OCI-LY3 (cell line): ENCODE results near the gene HCFC1R1.

Experiments
- H2AFZ ChIP-seq: fragments of 200-600, 300-600 bp; shearing (Covaris generic); 2 replicates; pipeline ENCODE4 v1.6.0; 2014; ENCODE audit warnings: antibody characterized with exemption, low read depth, low read length
- H3K27ac ChIP-seq: fragments of 200-600, 300-600 bp; sonication (generic); 2 replicates; pipeline ENCODE4 v1.5.1; 2014; ENCODE audit warnings: mild to moderate bottlenecking, low read length, moderate library complexity, mixed read lengths
- H3K27me3 ChIP-seq: fragments of 200-600, 300-600 bp; sonication (generic); 2 replicates; pipeline ENCODE4 v1.6.1; 2014; ENCODE audit warnings: low read depth, low read length, mixed read lengths
- H3K36me3 ChIP-seq: fragments of 200-600, 300-600 bp; sonication (generic); replicated peaks from 2 replicates; pipeline ENCODE3; 2014; ENCODE audit warnings: low read depth, low read length, mixed read lengths
- H3K4me1 ChIP-seq: fragments of 300-600, 200-600 bp; sonication (generic); 2 replicates; pipeline ENCODE4 v1.6.1; 2014; ENCODE audit warnings: low read length, mixed read lengths
- H3K4me2 ChIP-seq: fragments of 200-600, 300-600 bp; sonication (generic); 2 replicates; pipeline ENCODE4 v1.6.1; 2014; ENCODE audit warnings: low read length, mixed read lengths
- H3K4me3 ChIP-seq: fragments of 300-600, 200-600 bp; sonication (generic); 2 replicates; pipeline ENCODE4 v1.5.1; 2014; ENCODE audit warnings: antibody characterized with exemption, mild to moderate bottlenecking, low read length, moderate library complexity
- H3K79me2 ChIP-seq: fragments of 300-600, 200-600 bp; shearing (Covaris generic); 2 replicates; pipeline ENCODE4 v1.6.1; 2014; ENCODE audit warnings: mild to moderate bottlenecking, low read length, mixed read lengths
- H3K9ac ChIP-seq: fragments of 300-600, 200-600 bp; shearing (Covaris generic); 2 replicates; pipeline ENCODE4 v1.6.0; 2014; ENCODE audit warnings: mild to moderate bottlenecking, low read length, moderate library complexity
- H3K9me3 ChIP-seq: fragments of 200-600, 300-600 bp; shearing (Covaris generic); 2 replicates; pipeline ENCODE4 v1.6.1; 2014; ENCODE audit warnings: low read length, mixed read lengths; ENCODE audit not compliant: insufficient read depth
- H4K20me1 ChIP-seq: fragments of 200-600, 300-600 bp; sonication (generic); 2 replicates; pipeline ENCODE4 v1.6.1; 2016; ENCODE audit warnings: low read length, mixed read lengths; ENCODE audit not compliant: insufficient read depth
- EZH2phosphoT487 ChIP-seq: fragments of 200-600 bp; shearing (Covaris generic); IDR thresholded peaks from 2 replicates; pipeline ENCODE4 v1.6.1; 2018; ENCODE audit warnings: antibody characterized with exemption, mixed run types, low read depth
- TF ChIP-seq, protein P1 (sequence below): fragments of 200-600, 300-600 bp; sonication (generic); IDR thresholded peaks from 2 replicates; pipeline ENCODE4 v1.5.1; 2014; ENCODE audit warnings: antibody characterized with exemption, low read length, low read depth

Gene HCFC1R1

DNA sequence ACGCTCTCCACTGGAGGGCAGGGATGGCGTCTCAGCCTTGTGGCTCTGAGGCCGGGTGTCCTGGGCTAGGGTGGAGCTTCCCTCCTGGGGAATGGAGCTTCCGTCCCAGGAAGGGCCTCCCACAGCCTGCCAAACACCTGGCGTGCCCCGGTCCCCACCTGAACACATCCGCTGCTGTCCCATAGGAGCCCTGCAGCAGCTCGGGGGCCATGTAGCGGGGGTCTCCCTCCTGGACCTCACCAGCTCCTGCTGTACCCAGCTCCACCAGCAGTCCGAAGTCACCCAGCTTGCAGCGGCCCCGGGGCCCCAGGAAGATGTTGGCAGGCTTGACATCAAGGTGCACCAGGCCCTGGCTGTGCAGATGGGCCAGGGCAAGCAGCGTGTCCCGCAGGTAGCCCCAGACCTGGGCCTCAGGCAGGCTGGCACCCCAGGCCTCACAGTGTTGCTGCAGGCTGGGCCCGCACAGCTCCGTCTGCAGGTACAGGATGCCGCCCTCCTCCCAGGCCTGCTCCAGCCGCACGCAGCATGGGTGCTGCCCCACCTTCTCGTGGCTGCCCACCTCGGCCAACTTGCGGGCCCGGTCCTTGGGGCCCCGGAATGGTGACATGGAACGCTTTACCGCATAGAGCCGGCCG is 48.5 kb downstream of the HCFC1R1 start:
- H3K9ac ChIP-seq, result no peak overlapping the region

DNA sequence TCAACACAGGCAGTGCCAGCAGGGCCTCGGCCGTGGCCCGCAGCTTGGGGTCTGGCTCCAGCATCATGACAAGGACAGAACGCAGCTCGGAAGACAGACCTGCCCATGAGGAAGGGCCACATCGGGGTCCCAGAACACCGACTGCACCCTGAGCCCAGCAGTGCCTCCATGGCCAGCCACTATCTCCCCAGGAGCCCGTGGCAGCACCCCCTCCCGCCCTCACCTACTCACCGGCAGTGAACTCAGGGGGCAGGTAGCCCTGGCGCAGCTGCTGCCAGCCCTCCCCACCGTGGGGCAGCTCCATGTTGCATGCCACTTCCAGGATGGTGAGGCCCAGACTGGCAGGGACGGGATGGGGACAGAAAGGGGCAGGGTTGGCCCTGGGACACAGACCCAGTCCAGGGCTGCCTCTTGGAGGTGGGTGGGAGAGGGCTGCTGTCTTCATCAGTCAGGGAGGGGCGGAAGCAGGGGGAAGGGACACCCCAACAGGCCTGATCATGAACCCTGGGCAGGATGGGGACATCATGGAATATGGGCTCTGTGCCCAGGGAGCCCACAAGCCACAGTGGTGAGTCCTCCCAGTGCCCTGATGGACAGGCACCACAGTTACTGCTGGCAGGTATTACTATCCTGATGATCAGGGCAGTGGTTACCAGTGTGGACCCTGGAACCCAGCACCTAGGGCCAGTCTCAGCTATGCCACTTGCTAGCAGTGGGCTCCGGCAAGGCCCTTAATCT is 49.3 kb downstream of the HCFC1R1 start:
- Histone ChIP-seq H3K27ac (no peak overlapping the region), H3K4me3 (no peak overlapping the region)

More for the DNA sequence above, 48.5 kb downstream of the HCFC1R1 start:
- no peaks in the 10 kb centered on the region for H3K9me3 ChIP-seq
- no peaks in the 10 kb centered on the region for H3K27me3 ChIP-seq
- H3K4me1 ChIP-seq, result peaks cover 10% of the 10 kb centered on the region; the same call in 1 of the 2 replicates
- H3K79me2 ChIP-seq, result peaks cover 47% of the 10 kb centered on the region
- H4K20me1 ChIP-seq, result peaks cover 27% of the 10 kb centered on the region
- no peak overlapping the region for H3K4me2 ChIP-seq
- H3K4me3 ChIP-seq, result no peak overlapping the region
- peaks cover 47% of the 10 kb centered on the region for H3K36me3 ChIP-seq
- no peak for TF ChIP-seq EZH2phosphoT487
- TF ChIP-seq, protein P1, sequence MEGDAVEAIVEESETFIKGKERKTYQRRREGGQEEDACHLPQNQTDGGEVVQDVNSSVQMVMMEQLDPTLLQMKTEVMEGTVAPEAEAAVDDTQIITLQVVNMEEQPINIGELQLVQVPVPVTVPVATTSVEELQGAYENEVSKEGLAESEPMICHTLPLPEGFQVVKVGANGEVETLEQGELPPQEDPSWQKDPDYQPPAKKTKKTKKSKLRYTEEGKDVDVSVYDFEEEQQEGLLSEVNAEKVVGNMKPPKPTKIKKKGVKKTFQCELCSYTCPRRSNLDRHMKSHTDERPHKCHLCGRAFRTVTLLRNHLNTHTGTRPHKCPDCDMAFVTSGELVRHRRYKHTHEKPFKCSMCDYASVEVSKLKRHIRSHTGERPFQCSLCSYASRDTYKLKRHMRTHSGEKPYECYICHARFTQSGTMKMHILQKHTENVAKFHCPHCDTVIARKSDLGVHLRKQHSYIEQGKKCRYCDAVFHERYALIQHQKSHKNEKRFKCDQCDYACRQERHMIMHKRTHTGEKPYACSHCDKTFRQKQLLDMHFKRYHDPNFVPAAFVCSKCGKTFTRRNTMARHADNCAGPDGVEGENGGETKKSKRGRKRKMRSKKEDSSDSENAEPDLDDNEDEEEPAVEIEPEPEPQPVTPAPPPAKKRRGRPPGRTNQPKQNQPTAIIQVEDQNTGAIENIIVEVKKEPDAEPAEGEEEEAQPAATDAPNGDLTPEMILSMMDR, result no peak
- no peak overlapping the region for H3K27ac ChIP-seq
- no peak overlapping the region for H2AFZ ChIP-seq

DNA sequence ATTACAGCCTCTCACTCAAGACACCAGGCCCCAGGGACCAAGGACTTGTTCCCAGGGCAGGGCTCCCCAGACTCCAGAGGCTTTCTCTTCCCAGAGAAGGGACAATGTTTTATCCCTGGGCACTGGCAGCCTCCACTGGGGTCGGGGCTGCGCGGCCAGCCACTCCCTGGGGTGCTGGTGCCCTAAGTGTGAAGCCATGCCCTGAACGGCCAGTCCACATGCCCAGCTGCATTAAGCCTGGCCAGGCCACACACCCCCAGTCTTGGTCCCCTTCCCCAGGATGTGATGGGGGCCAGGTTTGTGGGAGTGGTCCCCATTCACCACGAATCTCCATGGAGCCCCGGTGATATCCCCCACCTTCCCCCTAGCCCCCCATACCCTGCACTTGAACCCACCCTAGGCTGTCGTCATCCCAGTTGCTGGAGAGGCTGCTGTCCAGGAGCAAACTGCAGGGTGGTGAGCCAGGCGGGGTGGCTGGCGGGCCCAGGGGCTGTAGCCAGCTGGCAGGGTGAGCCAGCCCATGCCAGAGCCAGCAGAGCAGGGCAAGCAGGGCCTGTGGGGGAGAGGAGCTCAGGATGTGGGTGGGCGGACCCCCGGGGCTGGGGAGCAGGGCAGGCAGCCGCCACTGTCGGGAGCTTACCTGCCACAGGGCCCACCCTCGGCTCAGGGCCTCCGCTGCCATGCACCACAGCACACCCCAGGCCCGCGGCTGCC is 50.0 kb downstream of the HCFC1R1 start:
- Histone ChIP-seq H3K27me3 (no peaks in the 10 kb centered on the region), H2AFZ (no peak overlapping the region), H3K9me3 (no peaks in the 10 kb centered on the region), H3K4me1 (peaks cover 10% of the 10 kb centered on the region; the same call in 1 of the 2 replicates), H3K36me3 (peaks cover 47% of the 10 kb centered on the region), H3K4me2 (no peak overlapping the region), H3K4me3 (no peak overlapping the region), H3K27ac (no peak overlapping the region), H3K9ac (no peak overlapping the region), H3K79me2 (peaks cover 41% of the 10 kb centered on the region), H4K20me1 (peaks cover 29% of the 10 kb centered on the region)
- TF ChIP-seq, protein P1, result no peak
- no peak for TF ChIP-seq EZH2phosphoT487

More for the DNA sequence above, 49.3 kb downstream of the HCFC1R1 start:
- TF ChIP-seq, protein P1, result no peak
- no peak for TF ChIP-seq EZH2phosphoT487
- Histone ChIP-seq H2AFZ (no peak overlapping the region), H3K4me1 (peaks cover 10% of the 10 kb centered on the region; the same call in 1 of the 2 replicates), H3K9ac (no peak overlapping the region), H3K9me3 (no peaks in the 10 kb centered on the region), H3K27me3 (no peaks in the 10 kb centered on the region), H3K79me2 (peaks cover 47% of the 10 kb centered on the region), H4K20me1 (peaks cover 29% of the 10 kb centered on the region), H3K4me2 (no peak overlapping the region), H3K36me3 (peaks cover 47% of the 10 kb centered on the region)

DNA sequence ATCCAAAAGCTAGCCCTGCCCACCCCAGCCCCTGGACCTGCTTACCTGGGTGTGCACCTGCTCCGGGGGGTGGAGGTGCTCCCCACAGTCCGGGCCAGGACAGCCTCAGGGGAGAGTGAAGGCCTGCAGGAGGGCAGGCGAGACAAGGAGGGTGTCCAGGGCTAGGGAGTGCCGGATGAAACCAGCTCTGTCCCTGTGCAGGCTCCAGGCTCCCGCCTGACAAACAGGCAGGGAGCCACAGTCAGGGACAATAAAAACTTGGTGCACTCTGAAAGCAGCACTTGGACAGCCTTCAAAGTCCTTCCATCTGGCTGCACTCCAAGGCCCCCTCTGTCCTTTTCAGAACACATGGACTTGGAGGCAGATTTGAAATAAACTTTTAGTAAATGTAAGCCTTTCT is 50.6 kb downstream of the HCFC1R1 start:
- Histone ChIP-seq H4K20me1 (peaks cover 29% of the 10 kb centered on the region), H3K36me3 (peaks cover 45% of the 10 kb centered on the region), H3K27me3 (no peaks in the 10 kb centered on the region), H3K9ac (no peak overlapping the region), H3K4me1 (peaks cover 16% of the 10 kb centered on the region), H3K27ac (no peak overlapping the region), H3K4me2 (no peak overlapping the region), H3K4me3 (no peak overlapping the region), H3K9me3 (no peaks in the 10 kb centered on the region), H3K79me2 (peaks cover 37% of the 10 kb centered on the region), H2AFZ (no peak overlapping the region)
- TF ChIP-seq EZH2phosphoT487, result no peak
- TF ChIP-seq, protein P1, result no peak
